Prostate gland (tissue), 2 donors: ENCODE data around the gene HIVEP3. TPM values are rescaled to one million over a fixed set of nuclear protein-coding genes. Genes with fewer than 3 reads are reported as not detected.

Experiments used
- DNase-seq: peaks from one replicate; pipeline ENCODE4 v3.0.0-alpha.2; 2019; ENCODE audit warnings: low spot score
- H3K27ac ChIP-seq, 2 donors: fragments of 200-600 bp; sonication (generic); 2 replicates each; pipeline ENCODE4 v1.5.1; 2017 to 2019
- H3K27me3 ChIP-seq: fragments of 200-600 bp; sonication (generic); replicated peaks from 2 replicates; pipeline ENCODE4 v1.5.1; 2019; ENCODE audit not compliant: insufficient read depth
- H3K36me3 ChIP-seq, 2 donors: fragments of 200-600 bp; sonication (generic); 1 replicate in 1 of 2; 2 replicates in 1 of 2; pipeline versions ENCODE4 v1.5.1 to v1.8.1; 2017 to 2019
- H3K4me1 ChIP-seq: fragments of 200-600 bp; sonication (generic); replicated peaks from 2 replicates; pipeline ENCODE4 v1.5.1; 2019
- H3K4me3 ChIP-seq, 2 donors: fragments of 200-600 bp; sonication (generic); 2 replicates each; pipeline ENCODE4 v1.5.1; 2017 to 2019
- H3K9me3 ChIP-seq: fragments of 200-600 bp; sonication (generic); 2 replicates; pipeline ENCODE4 v1.5.1; 2017
- CTCF ChIP-seq, 4 experiments: fragments of 200-600 bp in 2 of 4; fragments of 450-650 bp in 2 of 4; sonication (generic) in 2 of 4; IDR thresholded peaks; 1 replicate in 3 of 4; 2 replicates in 1 of 4; pipeline ENCODE4 v1.5.1; 2016 to 2019; ENCODE audit warnings: antibody characterized with exemption in 4 of 4, mild to moderate bottlenecking in 2 of 4, moderate library complexity in 2 of 4
- POLR2A ChIP-seq: fragments of 450-650 bp; IDR thresholded peaks from one replicate; pipeline ENCODE4 v1.6.1; 2016; ENCODE audit warnings: antibody characterized with exemption, mild to moderate bottlenecking
- POLR2AphosphoS5 ChIP-seq: sonication (generic); formaldehyde crosslinking; IDR thresholded peaks from one replicate; pipeline ENCODE4 v1.6.1; 2017; ENCODE audit warnings: antibody characterized with exemption
- WGBS: methylation state at CpG from one replicate; pipeline ENCODE4 v1.1.5; 2018; 5-methylcytosine and 5-hydroxymethylcytosine counted together
- intact Hi-C: fragments of 100-400 bp; cut with DNase I; formaldehyde crosslinking; loops from one replicate; pipeline ENCODE4 v1.14.2; 2022
- total RNA-seq, 2 donors: library from RNA; depleted of rRNA; stranded (reverse); fragments of >200 nt; gene quantifications; one replicate each; pipeline ENCODE4 v1.1.0, GENCODE V29; 2016

Gene HIVEP3
- total RNA-seq, 2 donors from 2014 or later = 9.3 to 11.2 TPM

DNA sequence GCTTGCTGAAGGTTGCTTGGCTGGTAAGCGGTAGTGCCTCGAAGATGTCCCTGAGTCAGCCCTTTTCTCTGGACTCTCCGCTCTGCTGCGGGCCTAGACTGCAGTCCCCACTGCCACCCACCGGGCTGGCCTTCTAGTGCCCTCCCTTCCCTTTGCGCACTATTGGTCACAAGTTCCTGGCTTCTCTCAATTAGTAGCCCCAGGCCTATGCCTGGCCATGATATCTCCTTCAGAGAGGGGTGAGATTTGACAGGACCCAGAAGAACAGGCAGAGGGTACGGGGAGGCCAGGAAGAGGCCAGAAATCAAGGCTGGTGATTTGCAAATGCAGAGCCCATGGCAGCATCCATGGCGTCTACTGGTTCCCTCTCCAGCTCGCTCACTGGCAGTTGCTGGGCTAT lies 207.7 kb downstream of the HIVEP3 start:
- no peak for DNase-seq
- H3K27me3 ChIP-seq = no peaks in the 10 kb centered on the region
- no peak overlapping the region for H3K27ac ChIP-seq
- no peak for TF ChIP-seq CTCF (IDR thresholded peaks at IDR 0.05)
- no peak for TF ChIP-seq POLR2A
- TF ChIP-seq POLR2AphosphoS5 = no peak
- no peaks in the 10 kb centered on the region for H3K36me3 ChIP-seq
- 95% methylated on average over 9 of the region's 9 CpGs for WGBS
- H3K4me1 ChIP-seq = no peaks in the 10 kb centered on the region
- intact Hi-C loops = no loop called here
- no peak overlapping the region for H3K4me3 ChIP-seq
- H3K9me3 ChIP-seq = no peaks in the 10 kb centered on the region

- 90% methylated on average over 4 of the region's 4 CpGs for WGBS
These were observed 208.8 kb downstream of the HIVEP3 start for GRCh38 chr1:41709873-41710272.

GRCh38 chr1:41709331-41709730 lies 209.4 kb downstream of the HIVEP3 start:
- TF ChIP-seq POLR2AphosphoS5 = no peak
- TF ChIP-seq POLR2A = no peak
- TF ChIP-seq CTCF (IDR thresholded peaks at IDR 0.05) = no peak
- H3K9me3 ChIP-seq = no peaks in the 10 kb centered on the region
- no peak overlapping the region for H3K4me3 ChIP-seq
- intact Hi-C loops = no loop called here
- whole genome bisulfite sequencing = 88% methylated on average over 4 of the region's 4 CpGs
- DNase-seq = no peak
- no peaks in the 10 kb centered on the region for H3K27me3 ChIP-seq
- H3K36me3 ChIP-seq = no peaks in the 10 kb centered on the region
- no peaks in the 10 kb centered on the region for H3K4me1 ChIP-seq
- no peak overlapping the region for H3K27ac ChIP-seq

More at GRCh38 chr1:41709873-41710272, 208.8 kb downstream of the HIVEP3 start:
- Histone ChIP-seq H3K9me3 (no peaks in the 10 kb centered on the region), H3K27ac (no peak overlapping the region), H3K27me3 (no peaks in the 10 kb centered on the region), H3K4me3 (no peak overlapping the region), H3K4me1 (no peaks in the 10 kb centered on the region), H3K36me3 (no peaks in the 10 kb centered on the region)
- intact Hi-C loops = no loop called here
- TF ChIP-seq POLR2A (no peak), POLR2AphosphoS5 (no peak), CTCF (IDR thresholded peaks at IDR 0.05) (no peak)
- DNase-seq = no peak

DNA sequence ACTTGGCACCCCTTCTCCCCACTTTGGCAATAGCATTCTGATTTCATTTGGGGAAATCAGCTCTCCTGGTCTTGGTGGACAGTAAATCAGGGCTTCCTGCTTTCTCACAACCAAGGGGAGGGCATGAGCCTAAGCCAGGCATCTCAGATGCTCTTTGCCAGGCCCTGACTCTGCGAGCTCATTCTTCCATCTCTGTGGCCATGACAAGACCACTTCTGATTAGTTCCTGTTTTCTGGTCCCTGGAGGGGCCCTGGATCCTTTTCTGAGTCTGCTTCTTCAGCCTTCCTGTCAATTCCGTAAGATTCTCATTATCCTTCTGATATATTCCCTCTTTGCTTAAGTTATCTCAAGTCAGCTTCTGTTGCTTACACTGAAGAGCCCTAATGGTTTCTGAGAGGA lies 210.4 kb downstream of the HIVEP3 start:
- 89% methylated on average over 2 of the region's 2 CpGs for WGBS
- Histone ChIP-seq H3K4me1 (no peaks in the 10 kb centered on the region), H3K27me3 (no peaks in the 10 kb centered on the region), H3K4me3 (no peak overlapping the region), H3K27ac (no peak overlapping the region), H3K9me3 (no peaks in the 10 kb centered on the region), H3K36me3 (no peaks in the 10 kb centered on the region)
- TF ChIP-seq POLR2A = no peak
- TF ChIP-seq CTCF (IDR thresholded peaks at IDR 0.05) = no peak
- TF ChIP-seq POLR2AphosphoS5 = no peak
- intact Hi-C loops = no loop called here
- no peak for DNase-seq

GRCh38 chr1:41707793-41708192 lies 210.9 kb downstream of the HIVEP3 start:
- 93% methylated on average over 4 of the region's 4 CpGs for WGBS
- no peak overlapping the region for H3K4me3 ChIP-seq
- no peak for TF ChIP-seq POLR2A
- TF ChIP-seq POLR2AphosphoS5 = no peak
- no peak overlapping the region for H3K27ac ChIP-seq
- intact Hi-C loops = no loop called here
- no peaks in the 10 kb centered on the region for H3K27me3 ChIP-seq
- no peak for DNase-seq
- no peaks in the 10 kb centered on the region for H3K36me3 ChIP-seq
- H3K4me1 ChIP-seq = no peaks in the 10 kb centered on the region
- H3K9me3 ChIP-seq = no peaks in the 10 kb centered on the region
